Cerebellar nuclear complex (tissue), 1 donor: ENCODE results near the gene LMBR1.
"Not testable (repeated sequence)": the region's sequence is repeated elsewhere in the genome, so short reads cannot be mapped to it uniquely, and the experiment has no call there.

Experiments
- DNase-seq, 2 experiments: peaks; one replicate each; lab custom pipeline; 2025; lab: John Stamatoyannopoulos, UW

LMBR1 gene

DNA sequence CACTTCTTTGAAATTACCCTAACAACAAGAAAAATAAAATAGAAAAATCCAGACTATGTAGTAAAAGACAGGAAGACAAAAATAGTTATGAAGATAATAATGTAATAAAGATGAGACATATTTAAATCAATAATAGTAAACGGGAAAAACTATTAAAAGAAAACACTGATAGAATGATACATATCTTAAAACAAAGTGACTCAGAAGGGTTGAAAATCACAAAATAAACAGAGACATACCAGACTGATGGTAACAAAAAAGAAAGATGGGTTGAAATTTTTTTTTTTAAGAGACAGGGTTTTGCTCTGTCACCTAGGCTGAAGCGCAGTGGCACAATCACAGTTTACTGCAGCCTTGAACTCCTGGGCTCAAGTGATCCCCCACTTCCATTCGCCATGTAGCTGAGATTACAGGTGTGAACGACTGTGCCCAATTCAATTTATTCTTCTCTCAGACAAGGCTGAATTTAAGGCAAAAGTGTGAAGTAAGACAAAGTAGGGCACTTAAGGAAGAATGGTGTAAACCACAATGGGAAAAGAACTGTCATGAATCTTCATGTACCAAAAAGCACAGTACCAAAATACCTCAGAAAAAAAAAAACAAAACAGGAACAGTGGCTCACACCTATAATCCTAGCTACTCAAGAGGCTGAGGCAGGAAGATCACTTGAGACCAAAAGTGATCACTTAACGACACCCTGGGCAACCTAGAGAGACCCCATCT is 47.4 kb downstream of the LMBR1 start:
- DNase-seq = no peak

DNA sequence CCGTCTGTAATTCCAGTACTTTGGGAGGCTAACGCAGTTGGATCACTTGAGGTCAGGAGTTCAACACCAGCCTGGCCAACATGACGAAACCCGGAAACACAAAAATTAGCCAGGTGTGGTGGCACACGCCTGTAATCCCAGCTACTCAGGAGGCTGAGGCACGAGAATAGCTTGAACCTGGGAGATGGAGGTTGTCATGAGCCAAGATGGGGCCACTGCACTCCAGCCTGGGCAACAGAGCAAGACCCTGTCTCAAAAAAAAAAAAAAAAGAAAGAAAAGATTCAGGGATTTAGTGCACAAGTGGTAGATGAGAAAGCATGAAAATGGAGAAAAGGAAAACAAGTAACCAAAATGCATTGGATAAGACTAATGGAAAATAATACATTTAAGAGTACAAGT is 49.4 kb downstream of the LMBR1 start:
- DNase-seq = not testable (repeated sequence)

DNA sequence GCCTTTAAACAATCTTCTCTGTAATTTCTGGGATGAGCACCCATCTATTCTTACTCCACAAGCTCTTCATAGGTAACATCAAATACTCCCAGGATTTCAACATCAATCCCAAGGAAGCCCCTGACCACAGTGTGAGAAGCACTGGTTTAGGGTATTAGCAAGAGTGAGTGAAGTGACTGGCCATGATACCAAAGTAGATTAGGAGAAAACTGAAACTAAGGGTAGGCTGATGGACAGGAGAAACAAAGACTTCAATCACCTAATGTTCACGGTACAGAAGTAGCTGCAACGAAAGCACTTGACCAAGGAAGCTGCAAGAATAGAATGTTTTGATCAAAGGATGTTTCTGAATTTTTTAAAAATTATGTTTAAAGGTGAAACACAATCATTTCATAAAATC is 49.8 kb downstream of the LMBR1 start:
- no peak for DNase-seq

DNA sequence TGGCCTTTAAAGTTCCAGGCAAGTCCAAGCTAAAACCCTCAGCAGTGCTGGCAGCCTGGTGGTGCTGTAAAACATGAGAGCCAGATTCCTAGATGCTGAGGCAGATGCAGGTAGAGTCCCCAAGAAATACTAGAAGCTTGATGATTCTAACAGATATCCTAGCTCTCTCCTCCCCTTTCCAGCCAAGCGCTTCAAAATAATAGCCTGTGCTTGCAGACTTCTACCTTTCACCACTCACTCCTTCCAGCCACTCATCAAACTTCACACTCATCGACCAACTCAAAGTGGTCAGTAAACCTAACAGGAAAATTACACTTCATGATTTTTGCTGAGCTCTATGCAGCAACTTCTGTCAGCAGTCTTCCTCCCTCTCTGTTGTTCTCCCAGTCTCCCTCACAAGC is 50.2 kb downstream of the LMBR1 start:
- DNase-seq = no peak

DNA sequence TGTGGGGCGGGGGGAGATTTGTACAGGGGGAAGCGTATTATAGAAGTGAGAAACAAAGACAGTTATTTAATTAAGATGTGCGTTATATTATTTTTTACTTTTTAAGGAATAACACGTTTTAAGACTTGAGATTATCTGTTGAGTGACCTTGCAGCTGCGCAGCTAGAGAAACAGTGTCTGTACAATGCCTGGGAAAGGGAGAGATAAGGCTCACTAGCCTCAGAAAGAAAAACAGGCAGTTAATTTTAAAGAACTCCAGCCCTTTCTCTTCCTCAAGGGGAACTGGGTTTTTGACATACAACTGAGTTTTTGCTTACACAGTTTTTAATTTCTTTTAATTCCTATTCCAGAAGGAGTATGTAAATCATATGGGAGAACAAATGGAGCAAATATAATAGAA is 50.7 kb downstream of the LMBR1 start:
- DNase-seq = no peak

DNA sequence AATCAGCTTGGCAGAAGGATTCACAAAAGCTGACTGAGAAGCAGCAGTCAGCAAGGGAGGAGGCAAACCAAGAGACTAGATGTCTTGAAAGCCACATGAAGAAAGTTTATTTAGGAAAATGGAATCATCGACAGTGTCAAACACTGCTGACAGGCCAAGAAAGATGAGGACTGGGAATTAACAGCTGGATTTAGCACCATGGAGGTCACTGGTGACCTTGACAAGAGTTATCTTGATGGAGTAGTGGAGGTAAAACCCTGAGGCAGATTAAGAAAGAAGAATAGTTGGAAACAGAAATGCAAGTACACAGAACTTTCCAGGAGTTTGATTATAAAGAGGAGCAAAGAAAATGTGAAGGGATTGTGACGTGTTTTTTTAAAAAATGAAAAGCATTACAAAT is 51.5 kb downstream of the LMBR1 start:
- no peak for DNase-seq

DNA sequence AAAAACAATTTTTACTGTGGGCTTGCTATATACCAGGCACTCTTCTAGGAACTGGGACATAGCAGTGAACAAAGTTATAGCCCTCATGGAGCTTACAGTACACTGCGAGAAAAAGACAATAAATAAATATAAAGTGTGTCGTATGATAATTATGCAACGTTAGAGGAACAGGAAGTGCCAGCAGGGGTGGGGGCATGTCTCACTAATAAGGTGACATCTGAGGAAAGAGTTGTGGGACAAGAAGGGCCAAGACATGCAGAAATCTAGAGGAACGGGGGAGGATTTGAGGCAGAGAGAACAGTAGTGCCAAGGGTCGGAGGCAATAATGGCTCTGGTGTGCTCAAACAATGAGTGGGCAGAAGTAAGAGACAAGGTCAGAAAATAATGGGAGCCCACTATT is 52.8 kb downstream of the LMBR1 start:
- no peak for DNase-seq

DNA sequence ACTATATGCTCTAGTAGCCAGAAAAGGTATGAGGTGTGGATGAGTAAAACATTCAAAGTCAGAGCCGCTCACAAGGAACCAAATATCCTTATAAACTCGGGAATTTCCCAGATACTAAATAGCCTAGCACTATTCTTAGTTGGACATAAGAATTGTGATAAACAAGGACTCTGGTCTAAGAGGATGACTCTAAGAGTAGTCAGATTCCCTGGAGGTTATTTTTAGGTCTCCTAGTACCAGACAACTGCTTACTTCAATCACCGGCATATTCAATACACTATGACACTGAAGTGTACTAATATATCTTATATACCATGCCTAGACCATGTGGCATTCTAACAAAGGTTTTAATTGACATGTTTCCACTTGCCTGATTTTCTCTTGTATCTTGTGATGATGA is 56.5 kb downstream of the LMBR1 start:
- no peak for DNase-seq

DNA sequence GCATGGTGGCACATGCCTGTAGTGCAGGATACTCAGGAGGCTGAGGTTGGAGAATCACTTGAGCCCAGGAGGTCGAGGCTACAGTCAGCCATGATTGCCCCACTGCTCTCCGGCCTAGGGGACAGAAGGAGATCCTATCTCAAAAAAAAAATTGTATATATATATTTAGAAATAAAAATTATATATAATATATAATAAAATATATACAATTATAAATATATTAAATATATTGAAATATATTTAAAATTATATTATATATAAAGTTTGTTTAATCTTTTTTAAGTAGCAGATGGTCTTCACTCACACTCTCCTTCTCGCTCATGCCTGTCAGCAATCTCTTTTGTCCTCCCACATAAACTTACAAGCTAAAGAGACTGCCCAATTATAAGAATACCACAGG is 58.5 kb downstream of the LMBR1 start:
- DNase-seq = no peak

DNA sequence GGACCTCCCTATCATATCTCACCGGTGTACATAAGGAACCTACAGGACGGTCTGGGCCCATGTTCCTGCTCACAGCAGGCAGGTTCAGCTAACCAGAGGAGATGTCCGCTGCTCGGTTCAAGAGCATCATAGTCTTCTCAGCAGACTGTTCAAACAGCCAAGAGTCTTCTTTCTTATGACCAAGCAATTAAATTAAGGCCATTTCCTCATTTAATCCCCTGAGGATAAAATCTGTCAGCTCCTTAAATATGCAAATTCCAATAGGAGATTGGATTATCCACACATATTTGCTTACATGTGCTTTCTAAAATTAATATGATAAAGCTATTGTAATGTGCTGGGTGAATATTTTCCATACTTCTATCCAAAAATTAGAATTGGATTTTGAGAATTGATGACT is 59.7 kb downstream of the LMBR1 start:
- no peak for DNase-seq

DNA sequence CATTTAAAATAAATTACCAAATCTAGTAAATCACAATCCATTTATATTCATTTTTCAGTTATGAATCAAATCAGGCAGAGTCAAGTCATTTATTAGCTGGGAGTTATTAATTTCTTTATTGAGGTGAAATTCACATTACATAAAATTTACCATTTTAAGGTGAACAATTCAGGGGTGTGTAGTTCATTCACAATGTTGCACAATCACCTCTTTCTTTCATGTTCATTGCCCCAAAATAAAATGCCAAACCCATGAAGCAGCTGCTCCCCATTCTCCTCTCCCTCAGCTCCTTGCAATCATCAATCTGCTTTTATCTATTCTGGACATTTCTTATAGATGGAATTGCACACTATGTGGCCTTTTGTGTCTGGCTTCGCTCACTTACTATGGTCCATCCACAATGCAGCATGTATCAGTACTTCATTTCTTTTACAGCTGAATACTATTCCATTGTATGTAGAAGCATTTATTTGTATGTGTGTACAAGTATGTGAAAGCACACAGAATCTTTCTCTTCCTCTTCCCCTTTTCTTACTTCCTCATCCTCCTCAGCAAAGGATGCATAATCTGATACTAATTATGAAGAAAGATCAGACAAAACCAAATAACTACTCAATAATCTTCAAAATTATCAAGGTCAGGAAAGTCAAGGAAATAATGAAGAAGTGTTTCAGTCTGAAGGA is 60.6 kb downstream of the LMBR1 start:
- no peak for DNase-seq

DNA sequence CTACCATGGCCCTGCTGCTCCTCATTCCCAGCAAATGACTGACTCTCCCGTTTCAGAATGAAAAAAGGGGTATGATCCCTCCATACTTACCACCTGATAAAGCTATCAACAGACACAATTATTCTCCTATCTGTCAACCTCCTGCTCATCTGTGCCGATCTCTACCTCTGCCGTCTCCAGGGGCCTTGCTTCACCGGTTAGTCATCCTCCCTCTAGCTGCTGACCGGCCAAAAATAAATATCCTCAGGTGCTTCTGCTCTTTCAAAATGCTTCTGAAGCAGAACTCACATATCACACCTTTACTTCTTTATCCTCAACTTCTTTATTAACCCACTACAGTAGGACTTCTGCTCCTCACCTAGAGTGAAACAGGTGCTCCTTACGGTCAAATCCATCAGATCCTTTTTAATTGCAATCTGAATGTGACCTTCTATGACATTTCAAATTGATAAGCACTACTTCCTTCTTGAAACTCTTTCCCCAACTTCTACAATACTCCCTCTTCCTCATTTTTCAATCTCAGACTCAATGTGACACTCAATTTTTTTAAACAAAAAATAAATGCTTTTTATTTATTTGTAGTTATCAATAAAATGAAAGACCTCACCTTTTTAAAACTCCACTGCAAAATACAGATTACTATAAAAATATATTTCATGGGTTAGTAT is 63.2 kb downstream of the LMBR1 start:
- DNase-seq = no peak

DNA sequence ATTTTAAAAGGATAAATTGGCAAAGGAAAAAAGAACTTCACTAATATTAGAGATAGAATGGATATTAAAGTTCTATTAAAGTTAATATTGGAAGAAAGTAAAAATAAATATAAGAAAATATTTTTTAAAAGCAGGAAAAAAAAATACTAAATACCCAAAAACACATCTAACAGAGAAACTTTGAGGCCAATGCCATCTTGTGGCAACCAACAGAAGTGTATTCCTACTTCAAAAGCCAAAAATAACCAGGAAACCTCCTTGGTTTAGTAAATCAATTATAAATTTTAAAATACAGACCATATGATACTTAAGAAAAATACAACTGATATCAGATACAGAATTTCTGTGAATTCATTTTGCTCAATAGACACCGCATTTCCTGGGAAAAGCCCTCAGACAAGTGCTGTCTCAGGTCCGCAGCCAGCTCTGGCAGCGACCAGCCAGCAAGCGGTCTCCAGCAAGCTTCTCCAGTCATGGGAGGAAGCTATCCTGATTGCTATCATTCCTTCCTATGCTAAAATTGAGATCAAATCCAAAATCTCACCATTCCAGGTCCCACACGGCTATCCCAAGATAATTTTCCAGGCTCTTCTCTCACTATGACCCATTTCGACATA is 65.3 kb downstream of the LMBR1 start:
- no peak for DNase-seq

DNA sequence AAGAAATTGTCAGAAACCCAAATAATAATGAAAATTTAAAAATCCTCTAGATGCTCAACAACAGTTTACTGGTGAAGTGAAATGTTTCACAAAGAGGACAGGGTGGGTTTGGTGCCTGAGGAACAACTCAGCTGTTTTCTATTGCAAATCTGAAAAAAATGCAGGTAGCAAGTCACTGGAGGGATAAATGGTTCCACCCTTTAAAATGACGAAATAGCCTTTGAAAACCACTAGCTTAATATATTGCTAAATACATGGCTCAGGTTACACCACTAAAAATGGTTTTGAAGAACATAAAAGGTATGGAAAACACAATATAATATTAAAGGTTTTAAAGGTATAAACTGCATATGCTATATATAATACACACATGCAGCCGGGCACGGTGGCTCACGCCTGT is 69.5 kb downstream of the LMBR1 start:
- DNase-seq = no peak

DNA sequence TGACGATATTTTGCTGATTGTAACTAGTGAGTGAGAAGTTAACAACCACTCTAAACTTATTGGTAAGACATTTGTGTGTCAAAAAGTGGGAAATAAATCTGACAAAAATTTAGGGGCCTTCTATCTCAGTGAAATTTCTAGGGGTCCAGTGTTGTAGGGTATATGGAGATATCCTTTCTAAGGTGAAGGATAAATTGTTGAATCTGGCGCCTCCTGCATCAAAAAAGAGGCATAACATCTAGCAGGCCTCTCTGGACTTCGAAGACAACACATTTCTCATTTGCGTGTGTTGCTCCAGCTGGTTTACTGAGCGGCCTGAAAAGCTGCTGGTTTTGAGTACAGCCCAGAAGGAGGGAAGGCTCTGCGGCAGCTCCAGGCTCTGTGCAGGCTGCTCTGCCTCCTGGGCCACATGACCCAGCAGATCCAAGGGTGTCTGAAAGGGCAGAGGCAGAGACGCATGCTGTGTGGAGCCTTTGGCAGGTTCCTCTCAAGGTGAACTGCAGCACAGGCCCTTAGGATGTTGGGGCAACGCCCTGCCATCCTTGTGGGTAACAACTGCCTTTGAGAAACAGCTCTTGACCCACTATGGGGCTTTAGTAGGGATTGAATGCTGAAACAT is 72.4 kb downstream of the LMBR1 start:
- no peak for DNase-seq

DNA sequence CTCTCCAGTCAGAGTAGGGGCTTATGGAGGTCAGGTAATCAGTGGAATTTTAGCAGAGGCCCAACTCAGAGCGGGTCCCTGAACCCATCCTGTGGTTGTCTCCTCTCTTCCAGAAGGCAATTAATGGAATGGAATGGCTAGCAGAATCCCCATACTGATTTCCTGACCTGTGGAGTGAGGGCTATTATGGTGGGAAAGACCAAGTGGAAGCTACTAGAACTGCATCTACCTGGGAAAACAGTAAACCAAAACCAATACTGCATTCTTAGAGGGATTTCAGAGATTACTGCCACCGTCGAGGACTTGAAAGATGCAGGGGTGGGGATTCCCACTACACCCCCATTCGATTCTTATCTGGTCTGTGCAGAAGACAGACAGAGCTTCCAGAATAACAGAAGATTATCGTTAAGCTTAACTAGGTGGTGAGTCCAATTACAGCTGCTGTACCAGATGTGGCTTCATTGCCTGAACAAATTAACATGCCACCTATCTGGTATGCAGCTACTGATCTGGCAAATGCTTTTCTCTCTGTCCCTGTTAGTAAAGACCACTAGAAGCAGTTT is 73.2 kb downstream of the LMBR1 start:
- no peak for DNase-seq

DNA sequence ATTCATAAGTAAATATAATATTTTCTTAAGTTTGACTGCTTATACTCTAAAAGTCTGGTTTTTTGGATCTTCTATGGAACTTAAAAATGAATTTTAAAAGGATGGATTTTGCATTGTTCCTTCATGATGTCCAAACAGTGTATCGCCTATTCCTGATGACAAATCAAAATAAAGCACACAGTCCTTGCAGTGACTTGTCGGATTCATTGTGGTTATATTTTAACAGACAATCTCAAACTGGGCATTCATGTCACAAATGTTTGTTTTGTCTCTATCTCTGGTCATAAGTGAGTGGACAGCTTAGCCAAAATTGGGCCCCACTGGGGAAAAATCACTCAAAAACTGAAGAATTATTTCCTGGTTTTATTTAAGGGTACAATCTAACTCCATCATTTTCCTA is 74.8 kb downstream of the LMBR1 start:
- DNase-seq = no peak

DNA sequence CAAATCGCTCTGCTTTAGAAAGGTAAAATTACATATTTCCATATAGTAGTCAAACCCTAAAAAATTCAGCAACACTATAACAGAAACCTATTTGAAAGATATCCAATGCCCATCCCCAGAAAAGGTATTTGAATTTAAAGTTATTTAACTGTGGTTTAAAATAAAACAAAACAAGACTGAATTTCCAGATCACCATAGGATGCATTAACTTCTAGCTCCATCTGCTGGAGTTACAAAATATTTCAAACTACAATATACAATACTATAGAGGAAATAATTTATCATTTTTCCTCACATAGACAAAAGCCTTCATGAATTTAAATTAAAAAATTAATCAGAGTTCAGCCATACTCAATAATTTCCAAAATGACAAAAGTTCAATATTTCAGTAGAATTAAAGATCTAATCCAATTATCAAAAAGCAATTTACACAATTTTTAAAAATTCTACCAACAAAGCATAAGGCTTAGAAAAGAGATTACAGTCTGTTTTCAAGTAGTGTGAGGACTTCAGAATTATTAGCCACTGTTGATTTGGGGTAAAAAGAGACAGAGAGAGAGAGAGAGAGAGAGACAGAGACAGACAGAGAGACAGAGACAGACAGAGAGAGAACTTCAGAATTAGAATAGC is 75.9 kb downstream of the LMBR1 start:
- no peak for DNase-seq

DNA sequence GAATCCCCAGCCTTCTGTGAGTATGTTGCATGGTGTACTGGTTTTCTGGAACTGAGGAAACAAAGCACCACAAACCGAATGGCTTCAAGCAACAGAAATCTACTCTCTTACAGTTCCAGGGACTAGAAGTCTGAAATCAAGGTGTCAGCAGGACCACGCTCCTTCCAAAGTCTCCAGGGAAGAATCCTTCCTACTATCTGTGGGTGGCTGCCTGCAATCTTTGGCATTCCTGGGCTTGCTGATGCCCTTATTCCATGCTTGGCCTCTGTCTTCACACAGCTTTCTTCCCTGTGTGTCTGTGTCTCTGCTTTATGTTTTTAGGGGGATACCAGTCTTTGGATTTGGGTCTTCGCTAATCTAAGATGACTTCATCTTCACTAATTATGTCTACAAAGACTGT is 81.3 kb downstream of the LMBR1 start:
- no peak for DNase-seq

DNA sequence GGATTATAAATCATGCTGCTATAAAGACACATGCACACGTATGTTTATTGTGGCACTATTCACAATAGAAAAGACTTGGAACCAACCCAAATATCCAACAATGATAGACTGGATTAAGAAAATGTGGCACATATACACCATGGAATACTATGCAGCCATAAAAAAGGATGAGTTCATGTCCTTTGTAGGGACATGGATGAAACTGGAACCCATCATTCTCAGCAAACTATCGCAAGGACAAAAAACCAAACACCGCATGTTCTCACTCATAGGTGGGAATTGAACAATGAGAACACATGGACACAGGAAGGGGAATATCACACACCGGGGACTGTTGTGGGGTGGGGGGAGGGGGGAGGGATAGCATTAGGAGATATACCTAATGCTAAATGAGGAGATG is 89.3 kb downstream of the LMBR1 start:
- not testable (repeated sequence) for DNase-seq

DNA sequence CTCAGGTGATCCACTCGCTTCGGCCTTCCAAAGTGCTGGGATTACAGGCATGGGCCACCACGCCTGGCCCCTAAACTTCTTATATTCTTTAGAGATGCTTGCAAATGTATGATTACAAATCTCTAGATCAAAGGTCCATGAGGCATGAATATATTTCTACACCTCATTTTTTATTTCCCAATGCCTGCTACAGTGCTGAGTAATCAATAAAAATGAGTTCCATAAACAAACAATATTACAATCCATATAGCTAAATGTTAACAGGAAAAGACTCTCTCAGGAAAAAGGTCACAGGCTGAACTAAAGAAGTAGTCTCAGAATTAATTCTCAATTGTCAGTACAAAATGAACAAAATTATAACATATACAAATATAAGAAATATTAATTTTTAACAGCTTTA is 90.8 kb downstream of the LMBR1 start:
- DNase-seq = no peak

DNA sequence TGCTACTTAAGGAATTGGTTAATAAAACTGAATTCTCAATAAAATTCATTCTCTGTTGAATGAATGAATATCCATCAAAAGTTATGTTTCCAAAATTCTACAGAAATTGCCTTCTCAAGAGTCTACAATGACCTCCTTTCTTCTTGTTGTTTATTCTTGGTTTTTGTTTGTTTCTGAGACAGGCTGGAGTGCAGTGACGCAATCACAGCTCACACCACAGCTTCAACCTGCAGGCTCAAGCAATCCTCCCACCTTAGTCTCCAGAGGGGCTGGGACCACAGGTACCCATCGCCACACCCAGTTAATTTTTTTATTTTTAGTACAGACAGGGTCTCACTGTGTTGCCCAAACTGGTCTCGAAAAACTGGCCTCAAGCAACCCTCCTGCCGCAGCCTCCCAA is 97.6 kb downstream of the LMBR1 start:
- no peak for DNase-seq
